Activated B cell treated with CpG ODN at 0.5 μM for 24 hours (primary cell): ENCODE results near the gene SKI. TPM values are rescaled to one million over a fixed set of nuclear protein-coding genes. Genes with fewer than 3 reads are reported as not detected.

Source experiments
- ATAC-seq: fragments of 200-7000 bp; cut with Tn5 transposase; one replicate; pipeline ENCODE4 v1.10.0; 2021; ENCODE audit warnings: low read depth, mild to moderate bottlenecking, moderate library complexity
- CTCF ChIA-PET: fragments of 350-600 bp; sonication (Branson Sonifier 250); formaldehyde crosslinking; loops from one replicate; lab custom pipeline; 2021; ENCODE audit warnings: antibody characterized with exemption; lab: Charles Lee
- POLR2A ChIA-PET: fragments of 350-600 bp; sonication (Branson Sonifier 250); formaldehyde crosslinking; loops from one replicate; lab custom pipeline; 2021; ENCODE audit warnings: antibody characterized with exemption; lab: Charles Lee
- DNase-seq: peaks from one replicate; pipeline ENCODE4 v3.0.0; 2022
- H3K27ac Mint-ChIP-seq: one replicate; pipeline ENCODE4 v1.8.0; 2020; ENCODE audit warnings: mixed read lengths
- H3K27me3 Mint-ChIP-seq: one replicate; pipeline ENCODE4 v1.8.0; 2021; ENCODE audit warnings: mixed read lengths
- H3K36me3 Mint-ChIP-seq: one replicate; pipeline ENCODE4 v1.8.0; 2021; ENCODE audit warnings: low read depth, mixed read lengths
- H3K4me1 Mint-ChIP-seq: one replicate; pipeline ENCODE4 v1.8.0; 2021; ENCODE audit warnings: mixed read lengths
- H3K4me3 Mint-ChIP-seq: one replicate; pipeline ENCODE4 v1.8.0; 2020; ENCODE audit warnings: mild to moderate bottlenecking, mixed read lengths
- H3K9me3 Mint-ChIP-seq: one replicate; pipeline ENCODE4 v1.8.0; 2020; ENCODE audit warnings: mixed read lengths
- intact Hi-C: fragments of 100-400 bp; cut with micrococcal nuclease; formaldehyde crosslinking; loops from one replicate; pipeline ENCODE4 v1.15.1; 2024
- total RNA-seq: library from RNA; stranded (reverse); gene quantifications from 2 replicates; pipeline ENCODE4 v1.2.3, GENCODE V29; 2022
- TF ChIP-seq, protein P1 (sequence below): fragments of 200-600 bp; IDR thresholded peaks from one replicate; pipeline ENCODE4 v1.8.0; 2022; ENCODE audit warnings: antibody characterized with exemption, mild to moderate bottlenecking

SKI gene
- total RNA-seq, 1 donor from 2014 or later = 37.6 TPM

DNA sequence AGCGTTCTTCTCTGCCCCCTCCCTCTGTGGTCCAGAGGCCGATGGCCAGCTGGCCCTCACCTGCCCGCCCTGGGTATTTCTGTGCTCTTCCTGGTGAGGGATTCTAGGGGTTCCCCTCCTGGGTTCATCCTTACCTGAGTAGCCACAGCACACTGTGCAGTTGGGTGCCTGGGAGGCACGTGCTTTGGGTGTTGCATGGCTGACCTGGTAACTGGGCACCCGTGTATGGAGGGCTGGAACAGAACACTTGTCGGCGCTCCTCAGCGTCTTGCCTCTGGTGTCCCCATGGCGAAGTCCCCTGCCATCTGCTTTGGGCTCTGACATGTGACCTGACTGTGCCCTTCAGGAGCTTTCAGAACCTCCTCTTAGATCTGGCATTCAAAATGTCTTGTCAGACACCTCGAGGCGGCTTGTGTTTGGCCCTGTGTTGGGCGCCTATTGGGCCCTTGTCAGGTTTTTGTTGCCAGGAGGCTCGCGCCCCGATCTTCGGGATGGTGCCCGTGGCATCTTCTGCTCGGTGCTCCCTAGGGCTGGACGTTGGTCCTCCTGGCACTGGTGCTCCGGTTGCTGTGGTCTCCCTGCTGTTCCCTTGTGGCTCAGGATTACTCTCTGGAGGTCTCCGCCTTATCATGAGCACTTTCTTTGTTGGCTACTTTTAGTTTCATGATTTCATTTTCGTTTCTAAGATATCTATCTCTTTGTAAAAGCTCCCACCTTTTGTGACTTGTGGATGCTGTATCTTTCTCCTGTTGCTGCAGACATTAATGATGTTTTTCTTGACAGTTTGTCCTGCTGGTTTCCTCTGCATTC, 28.5 kb downstream of the SKI start:
- H3K4me3 Mint-ChIP-seq = no peak overlapping the region
- intact Hi-C loops = loop anchor here (2.0 to 10.0 kb wide), 2 partner anchors 52 to 58 kb away; no protein-coding TSS in a partner anchor
- ATAC-seq (peak; percentile 3), DNase-seq (no peak)
- no peaks in the 10 kb centered on the region for H3K27me3 Mint-ChIP-seq
- ChIA-PET POLR2A (interaction anchor here (1.2 to 2.4 kb wide), 10 partner anchors 13 to 59 kb away, joined by 3 to 31 read pairs (median 7); no protein-coding TSS in a partner anchor), CTCF (interaction anchor here (1.7 kb wide), 1 partner anchor 125 kb away, joined by 5 read pairs; no protein-coding TSS in a partner anchor)
- TF ChIP-seq, protein P1, sequence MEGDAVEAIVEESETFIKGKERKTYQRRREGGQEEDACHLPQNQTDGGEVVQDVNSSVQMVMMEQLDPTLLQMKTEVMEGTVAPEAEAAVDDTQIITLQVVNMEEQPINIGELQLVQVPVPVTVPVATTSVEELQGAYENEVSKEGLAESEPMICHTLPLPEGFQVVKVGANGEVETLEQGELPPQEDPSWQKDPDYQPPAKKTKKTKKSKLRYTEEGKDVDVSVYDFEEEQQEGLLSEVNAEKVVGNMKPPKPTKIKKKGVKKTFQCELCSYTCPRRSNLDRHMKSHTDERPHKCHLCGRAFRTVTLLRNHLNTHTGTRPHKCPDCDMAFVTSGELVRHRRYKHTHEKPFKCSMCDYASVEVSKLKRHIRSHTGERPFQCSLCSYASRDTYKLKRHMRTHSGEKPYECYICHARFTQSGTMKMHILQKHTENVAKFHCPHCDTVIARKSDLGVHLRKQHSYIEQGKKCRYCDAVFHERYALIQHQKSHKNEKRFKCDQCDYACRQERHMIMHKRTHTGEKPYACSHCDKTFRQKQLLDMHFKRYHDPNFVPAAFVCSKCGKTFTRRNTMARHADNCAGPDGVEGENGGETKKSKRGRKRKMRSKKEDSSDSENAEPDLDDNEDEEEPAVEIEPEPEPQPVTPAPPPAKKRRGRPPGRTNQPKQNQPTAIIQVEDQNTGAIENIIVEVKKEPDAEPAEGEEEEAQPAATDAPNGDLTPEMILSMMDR = no peak
- H3K4me1 Mint-ChIP-seq = peaks cover 60% of the 10 kb centered on the region
- H3K27ac Mint-ChIP-seq = no peak overlapping the region
- no peaks in the 10 kb centered on the region for H3K9me3 Mint-ChIP-seq
- H3K36me3 Mint-ChIP-seq = peaks cover 18% of the 10 kb centered on the region

DNA sequence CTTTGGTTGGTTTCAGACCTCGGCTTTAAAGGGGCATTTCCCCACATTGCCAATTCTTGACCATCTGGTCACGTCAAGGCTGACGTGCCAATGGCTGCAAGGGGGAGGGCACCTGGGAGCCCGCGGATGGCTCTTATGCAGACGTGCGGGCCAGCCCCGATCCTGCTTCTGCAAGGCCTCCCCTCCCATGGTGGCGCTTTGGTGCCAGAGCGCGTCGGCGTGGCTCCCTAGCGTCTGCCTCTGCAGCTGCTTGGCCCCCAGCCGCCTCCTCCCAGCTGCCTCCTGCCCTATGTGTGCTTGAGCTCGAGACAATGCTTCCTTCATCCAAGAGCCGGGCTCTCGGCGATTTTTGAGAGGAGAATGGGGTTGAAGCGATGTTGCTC, 29.1 kb downstream of the SKI start:
- TF ChIP-seq, protein P1 = no peak
- ChIA-PET POLR2A (interaction anchor here (1.2 to 2.4 kb wide), 3 partner anchors 26 to 58 kb away, joined by 3 to 10 read pairs (median 7); no protein-coding TSS in a partner anchor), CTCF (no interaction called here)
- intact Hi-C loops = loop anchor here (2.0 to 10.0 kb wide), 2 partner anchors 52 to 58 kb away; no protein-coding TSS in a partner anchor
- H3K4me3 Mint-ChIP-seq = no peak overlapping the region
- peaks cover 18% of the 10 kb centered on the region for H3K36me3 Mint-ChIP-seq
- no peaks in the 10 kb centered on the region for H3K27me3 Mint-ChIP-seq
- no peak for ATAC-seq
- no peaks in the 10 kb centered on the region for H3K9me3 Mint-ChIP-seq
- no peak overlapping the region for H3K27ac Mint-ChIP-seq
- H3K4me1 Mint-ChIP-seq = peaks cover 59% of the 10 kb centered on the region
- DNase-seq = no peak

DNA sequence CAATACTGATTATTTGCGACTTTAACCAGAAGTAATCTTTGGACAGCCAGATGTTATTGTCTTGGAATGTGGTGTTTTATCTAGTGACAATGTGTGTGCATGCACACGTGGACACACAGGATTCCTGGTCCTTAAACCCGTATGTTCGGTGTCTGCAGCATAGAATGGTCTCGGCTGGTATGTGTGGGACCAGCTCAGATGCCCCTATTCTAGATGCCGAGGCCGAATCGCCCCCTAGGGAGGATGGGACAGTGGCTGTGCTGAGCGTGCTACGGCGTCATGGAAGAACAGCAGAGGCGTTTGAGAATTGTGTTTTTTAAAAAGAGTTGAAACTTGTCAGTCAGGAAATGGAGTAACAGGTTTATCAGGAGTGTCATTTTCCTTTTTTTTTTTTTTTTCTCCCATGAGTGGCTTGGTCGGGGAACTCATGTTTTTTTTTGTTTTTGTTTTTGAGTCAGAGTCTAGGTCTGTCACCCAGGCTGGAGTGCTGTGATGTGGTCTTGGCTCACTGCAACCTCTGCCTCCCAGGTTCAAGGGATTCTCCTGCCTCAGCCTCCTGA, 30.1 kb downstream of the SKI start:
- Mint-ChIP-seq H3K36me3 (peaks cover 13% of the 10 kb centered on the region), H3K4me3 (peak overlapping the region; percentile 44), H3K27me3 (no peaks in the 10 kb centered on the region), H3K9me3 (no peaks in the 10 kb centered on the region), H3K4me1 (peaks cover 56% of the 10 kb centered on the region), H3K27ac (peak overlapping the region; percentile 77)
- TF ChIP-seq, protein P1 = no peak
- POLR2A ChIA-PET = interaction anchor here (1.7 to 2.1 kb wide), 2 partner anchors 24 to 43 kb away, joined by 7 to 9 read pairs; no protein-coding TSS in a partner anchor
- CTCF ChIA-PET = interaction anchor here (0.7 to 1.8 kb wide), 2 partner anchors 32 to 54 kb away, joined by 4 to 5 read pairs; no protein-coding TSS in a partner anchor
- DNase-seq (no peak), ATAC-seq (no peak)
- intact Hi-C loops = loop anchor here (1.0 to 10.0 kb wide), 2 partner anchors 12 to 53 kb away; no protein-coding TSS in a partner anchor

DNA sequence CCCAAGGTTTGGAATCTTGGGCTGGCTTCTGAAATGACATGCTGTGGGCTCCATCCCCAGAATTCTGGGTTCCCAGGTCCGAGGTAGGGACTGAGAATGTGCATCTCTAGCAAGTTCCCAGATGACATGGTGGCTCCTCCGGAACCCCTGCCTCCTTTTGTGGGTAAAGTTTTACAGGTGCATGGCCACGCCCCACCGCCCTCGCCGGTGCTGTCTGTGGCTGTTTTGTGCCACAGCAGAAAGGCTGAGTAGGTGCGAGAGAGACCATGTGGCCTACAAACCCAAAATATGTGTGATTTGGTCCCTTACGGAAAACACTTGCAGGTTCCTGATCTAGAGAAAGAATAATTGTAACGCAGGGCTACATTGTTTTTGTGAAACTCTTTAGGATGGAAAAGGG, 30.9 kb downstream of the SKI start:
- intact Hi-C loops = loop anchor here (1.0 to 10.0 kb wide), 2 partner anchors 13 to 54 kb away; no protein-coding TSS in a partner anchor
- peak overlapping the region; percentile 20 for H3K4me3 Mint-ChIP-seq
- no peaks in the 10 kb centered on the region for H3K27me3 Mint-ChIP-seq
- TF ChIP-seq, protein P1 = no peak
- no peaks in the 10 kb centered on the region for H3K9me3 Mint-ChIP-seq
- H3K4me1 Mint-ChIP-seq = peaks cover 56% of the 10 kb centered on the region
- POLR2A ChIA-PET = interaction anchor here (1.7 to 2.1 kb wide), 2 partner anchors 25 to 42 kb away, joined by 7 to 9 read pairs; no protein-coding TSS in a partner anchor
- DNase-seq (no peak), ATAC-seq (peak; percentile 43)
- peaks cover 10% of the 10 kb centered on the region for H3K36me3 Mint-ChIP-seq
- H3K27ac Mint-ChIP-seq = peak overlapping the region; percentile 77
- CTCF ChIA-PET = interaction anchor here (0.7 to 1.8 kb wide), 2 partner anchors 31 to 53 kb away, joined by 4 to 5 read pairs; no protein-coding TSS in a partner anchor
